HepG2 (cell line): Measurements from ENCODE around the gene RPGRIP1. TPM values are rescaled to one million over a fixed set of nuclear protein-coding genes. Genes with fewer than 3 reads are reported as not detected.

Source experiments
- ATAC-seq: fragments of 200-7000 bp; cut with Tn5 transposase; 3 replicates; pipeline ENCODE4 v1.9.1; 2020; ENCODE audit warnings: mild to moderate bottlenecking, moderate library complexity
- BruUV-seq: library from RNA; stranded (reverse); fragments of 400-500 nt; replicated peaks from 2 replicates; lab custom pipeline; 2021; lab: Mats Ljungman, UMichigan
- CTCF ChIA-PET: fragments of 300-600 bp; formaldehyde crosslinking; extraction: SDS; loops from one replicate; lab custom pipeline; 2021; ENCODE audit warnings: low total read pairs, inconsistent platforms, low intra/inter-chr PET ratio; lab: Yijun Ruan, JAX
- POLR2A ChIA-PET: fragments of 350-600 bp; sonication (Branson Sonifier 250); formaldehyde crosslinking; loops from one replicate; lab custom pipeline; 2020; ENCODE audit warnings: antibody characterized with exemption, inconsistent platforms; lab: Yijun Ruan, JAX
- DNase-seq: peaks from one replicate; pipeline ENCODE4 v3.0.0-alpha.2; 2015; ENCODE audit warnings: low spot score
- FAIRE-seq: peaks from 3 replicates; lab custom pipeline; 2011; peaks lifted over from hg19 to GRCh38; lab: Jason Lieb, UNC
- H2AFZ ChIP-seq: one replicate; pipeline ENCODE4 v1.6.1; 2011; ENCODE audit warnings: low read length, inconsistent platforms
- H3K27ac ChIP-seq: fragments of 300-600 bp; 3 replicates; pipeline ENCODE4 v1.8.0; 2011; ENCODE audit warnings: mixed run types, mild to moderate bottlenecking, mixed read lengths, low read length, inconsistent platforms; ENCODE audit not compliant: insufficient read depth; ENCODE audit errors: extremely low read length
- H3K27me3 ChIP-seq, 2 experiments: fragments of 200-600 bp in 1 of 2; 2 replicates in 1 of 2; 3 replicates in 1 of 2; pipeline versions ENCODE4 v1.6.0 to v1.8.0; 2011; ENCODE audit warnings: low read length in 2 of 2, mild to moderate bottlenecking in 2 of 2, moderate library complexity in 2 of 2, inconsistent platforms in 1 of 2; ENCODE audit not compliant: insufficient read depth in 2 of 2, control insufficient read depth in 1 of 2
- H3K36me3 ChIP-seq, 2 experiments: fragments of 200-600 bp in 1 of 2; replicated peaks in 1 of 2; 2 replicates in 1 of 2; 3 replicates in 1 of 2; pipeline versions ENCODE4 v1.5.1 to v1.8.0; 2011; ENCODE audit warnings: low read length in 2 of 2, inconsistent platforms in 1 of 2; ENCODE audit not compliant: insufficient read depth in 2 of 2, control insufficient read depth in 1 of 2
- H3K4me1 ChIP-seq: 2 replicates; pipeline ENCODE4 v1.5.1; 2012; ENCODE audit warnings: low read length, inconsistent platforms; ENCODE audit not compliant: insufficient read depth
- H3K4me2 ChIP-seq: 2 replicates; pipeline ENCODE4 v1.6.0; 2011; ENCODE audit warnings: low read depth, low read length, inconsistent platforms
- H3K4me3 ChIP-seq, 3 experiments: fragments of 200-600 bp in 1 of 3; sonication (generic), shearing (Covaris generic) in 1 of 3; replicated peaks in 1 of 3; 2 replicates each; pipeline ENCODE4 v1.5.1; 2011 to 2016; ENCODE audit warnings: low read length in 3 of 3, inconsistent platforms in 2 of 3, low read depth in 2 of 3, mild to moderate bottlenecking in 2 of 3, control low read depth in 1 of 3, mixed read lengths in 1 of 3; ENCODE audit not compliant: insufficient read depth in 1 of 3
- H3K79me2 ChIP-seq: one replicate; pipeline ENCODE4 v1.6.1; 2011; ENCODE audit warnings: low read length, inconsistent platforms; ENCODE audit not compliant: insufficient read depth
- H3K9ac ChIP-seq: 2 replicates; pipeline ENCODE4 v1.6.0; 2011; ENCODE audit warnings: mild to moderate bottlenecking, low read depth, low read length, inconsistent platforms; ENCODE audit not compliant: insufficient read depth
- H3K9me3 ChIP-seq: 2 replicates; pipeline ENCODE4 v1.5.1; 2012; ENCODE audit warnings: mild to moderate bottlenecking, low read length
- H4K20me1 ChIP-seq: 2 replicates; pipeline ENCODE4 v1.6.0; 2011; ENCODE audit warnings: inconsistent platforms, mild to moderate bottlenecking, low read length, moderate library complexity; ENCODE audit not compliant: insufficient read depth
- ARID2 ChIP-seq: sonication (generic); formaldehyde crosslinking; IDR thresholded peaks from 2 replicates; pipeline ENCODE4 v1.8.1; 2022; ENCODE audit warnings: mild to moderate bottlenecking, missing genetic modification reagents, borderline replicate concordance
- BORCS8-MEF2B ChIP-seq: sonication (generic); formaldehyde crosslinking; IDR thresholded peaks from 2 replicates; pipeline ENCODE4 v1.8.0; 2022; ENCODE audit warnings: mild to moderate bottlenecking, missing genetic modification reagents
- DPF2 ChIP-seq: sonication (generic); formaldehyde crosslinking; IDR thresholded peaks from 2 replicates; pipeline ENCODE4 v1.4.0; 2020; ENCODE audit warnings: mild to moderate bottlenecking, low read depth, missing genetic modification reagents, borderline replicate concordance
- GATAD2A ChIP-seq: IDR thresholded peaks from 2 replicates; pipeline ENCODE4 v1.6.1; 2016
- HDAC1 ChIP-seq: sonication (generic); formaldehyde crosslinking; IDR thresholded peaks from 2 replicates; pipeline ENCODE4 v1.5.1; 2020; ENCODE audit warnings: mild to moderate bottlenecking, missing genetic modification reagents
- KAT7 ChIP-seq: IDR thresholded peaks from 2 replicates; pipeline ENCODE4 v1.6.1; 2018; ENCODE audit warnings: borderline replicate concordance, missing compliant biosample characterization
- KDM2A ChIP-seq: sonication (generic); formaldehyde crosslinking; IDR thresholded peaks from 2 replicates; pipeline ENCODE4 v1.4.0; 2020; ENCODE audit warnings: low read depth, missing genetic modification reagents, borderline replicate concordance
- MAF1 ChIP-seq: sonication (generic); formaldehyde crosslinking; IDR thresholded peaks from 2 replicates; pipeline ENCODE4 v1.5.0; 2020; ENCODE audit warnings: missing genetic modification reagents, borderline replicate concordance
- MAZ ChIP-seq, 2 experiments: sonication (generic) in 1 of 2; formaldehyde crosslinking in 1 of 2; IDR thresholded peaks; 2 replicates each; pipeline versions ENCODE4 v1.5.0 to v1.6.1; 2012 to 2020; ENCODE audit warnings: low read depth in 2 of 2, mild to moderate bottlenecking in 2 of 2, borderline replicate concordance in 1 of 2, improper control_type of control experiment in 1 of 2, low read length in 1 of 2, missing genetic modification reagents in 1 of 2, moderate library complexity in 1 of 2
- MED8 ChIP-seq: sonication (generic); formaldehyde crosslinking; IDR thresholded peaks from 2 replicates; pipeline ENCODE4 v1.8.1; 2023; ENCODE audit warnings: mild to moderate bottlenecking, missing genetic modification reagents; ENCODE audit not compliant: insufficient replicate concordance
- NFKB2 ChIP-seq: sonication (generic); formaldehyde crosslinking; IDR thresholded peaks from 2 replicates; pipeline ENCODE4 v1.4.0; 2020; ENCODE audit warnings: missing genetic modification reagents, borderline replicate concordance
- RNF2 ChIP-seq: fragments of 450-650 bp; conservative IDR thresholded peaks from 2 replicates; pipeline ENCODE4 v1.6.1; 2016; ENCODE audit warnings: low read depth
- TEAD3 ChIP-seq: optimal IDR thresholded peaks from 2 replicates; pipeline ENCODE3; 2016; ENCODE audit warnings: borderline replicate concordance
- THAP11 ChIP-seq: IDR thresholded peaks from 2 replicates; pipeline ENCODE4 v1.6.1; 2016; ENCODE audit warnings: missing biosample characterization, missing genetic modification reagents
- ZC3H13 ChIP-seq: sonication (generic); formaldehyde crosslinking; IDR thresholded peaks from 2 replicates; pipeline ENCODE4 v1.8.1; 2023; ENCODE audit warnings: mild to moderate bottlenecking, missing genetic modification reagents, moderate library complexity
- ZNF124 ChIP-seq: sonication (generic); formaldehyde crosslinking; IDR thresholded peaks from 2 replicates; pipeline ENCODE4 v1.4.0; 2020; ENCODE audit warnings: missing genetic modification reagents
- ZNF350 ChIP-seq: sonication (generic); formaldehyde crosslinking; IDR thresholded peaks from 2 replicates; pipeline ENCODE4 v1.4.0; 2020; ENCODE audit warnings: mild to moderate bottlenecking, low read depth, missing genetic modification reagents, borderline replicate concordance
- ZNF512B ChIP-seq: sonication (generic); formaldehyde crosslinking; IDR thresholded peaks from 2 replicates; pipeline ENCODE4 v1.5.1; 2020; ENCODE audit warnings: missing genetic modification reagents, mild to moderate bottlenecking, borderline replicate concordance
- WGBS: methylation state at CpG from one replicate; pipeline ENCODE4 v1.1.6; 2017; ENCODE audit warnings: low lambda C conversion rate; 5-methylcytosine and 5-hydroxymethylcytosine counted together
- in situ Hi-C: cut with HindIII; loops from 2 replicates; pipeline ENCODE4 v1.10.0; 2017; ENCODE audit warnings: low pct_unique_long_range_greater_than_20kb; ENCODE audit not compliant: extremely low pct_ligation_motif_present
- intact Hi-C: fragments of 100-400 bp; cut with micrococcal nuclease; formaldehyde crosslinking; loops from one replicate; pipeline ENCODE4 v1.10.0; 2022; ENCODE audit not compliant: unreplicated experiment
- polyA plus RNA-seq, 8 experiments: library from polyadenylated mRNA; depleted of rRNA in 3 of 8; stranded (reverse) in 7 of 8; unstranded in 1 of 8; fragments of >200 nt; fragmentation: Illumina TruSeq in 4 of 8; extraction: Trizol in 4 of 8; gene quantifications; 2 replicates each; pipeline versions ENCODE4 v1.2.1 to v1.2.3, GENCODE V29; 2011 to 2016; ENCODE audit warnings: low read depth in 4 of 8, missing spikeins in 1 of 8, mixed read lengths in 1 of 8; ENCODE audit not compliant: insufficient read depth in 1 of 8
- total RNA-seq, 5 experiments: library from RNA; depleted of rRNA; stranded (reverse); fragments of >200 nt; fragmentation: Illumina TruSeq; extraction: Trizol; gene quantifications; 2 replicates each; pipeline ENCODE4 v1.2.3, GENCODE V29; 2016; ENCODE audit warnings: low read depth in 1 of 5
- TF ChIP-seq, protein P1 (sequence below): sonication (generic); formaldehyde crosslinking; IDR thresholded peaks from 2 replicates; pipeline ENCODE4 v1.8.0; 2022; ENCODE audit warnings: missing genetic modification reagents, mild to moderate bottlenecking, borderline replicate concordance
- TF ChIP-seq, protein P2 (sequence below): sonication (generic); formaldehyde crosslinking; IDR thresholded peaks from 2 replicates; pipeline ENCODE4 v1.8.1; 2023; ENCODE audit warnings: mild to moderate bottlenecking, missing genetic modification reagents

RPGRIP1 gene
- total and polyA plus RNA-seq, 2 of the 13 experiments (the other 11 are each of a cell fraction or from before 2014, with no cell fraction given): 0.13 to 1.1 TPM

- no peaks in the 10 kb centered on the region for H3K27me3 ChIP-seq
- in situ Hi-C loops (no loop called here), intact Hi-C loops (loop anchor here (2.0 kb wide), 1 partner anchor 20 kb away; no protein-coding TSS in a partner anchor)
- peak overlapping the region; percentile 53 for H3K9ac ChIP-seq
- no peaks in the 10 kb centered on the region for H3K36me3 ChIP-seq
- H3K79me2 ChIP-seq: no peaks in the 10 kb centered on the region
- FAIRE-seq (no peak), DNase-seq (no peak), ATAC-seq (peak; percentile 52)
- H3K4me1 ChIP-seq: peaks cover 52% of the 10 kb centered on the region
- BruUV-seq: no TSS peak
- no peaks in the 10 kb centered on the region for H4K20me1 ChIP-seq
- peak overlapping the region; percentile 74 for H3K4me2 ChIP-seq
- CTCF ChIA-PET: no interaction called here
- POLR2A ChIA-PET: interaction anchor here (1.0 kb wide), 1 partner anchor 13 kb away, joined by 5 read pairs; no protein-coding TSS in a partner anchor
- 74% methylated on average over 16 of the region's 30 CpGs for WGBS
- H3K4me3 ChIP-seq: peak overlapping the region; percentile 42 to 68 (median 46)
- no peaks in the 10 kb centered on the region for H3K9me3 ChIP-seq
- no peak overlapping the region for H3K27ac ChIP-seq
- peak overlapping the region; percentile 74 for H2AFZ ChIP-seq
- TF ChIP-seq MED8 (CRISPR knock-in tag): no peak
- TF ChIP-seq ZNF512B (CRISPR knock-in tag): peak; percentile 92
- TF ChIP-seq KAT7 (CRISPR knock-in tag): 0 out of 2 replicates have a peak, but pooled peaks have one; percentile 58
- TF ChIP-seq MAF1 (CRISPR knock-in tag): no peak
- TF ChIP-seq TEAD3 (CRISPR knock-in tag): peak; percentile 44
- 0 out of 2 replicates have a peak, but pooled peaks have one; percentile 38 for TF ChIP-seq RNF2
- no peak for TF ChIP-seq MAZ (IDR thresholded peaks at IDR 0.05; ENCODE audit: borderline replicate concordance, low read depth, low read length)
- TF ChIP-seq MAZ (CRISPR knock-in tag; IDR thresholded peaks at IDR 0.05; ENCODE audit: low read depth): 0 out of 2 replicates have a peak, but pooled peaks have one; percentile 35
- TF ChIP-seq HDAC1: peak; percentile 33
- TF ChIP-seq ZNF350 (CRISPR knock-in tag): no peak
- TF ChIP-seq NFKB2: 0 out of 2 replicates have a peak, but pooled peaks have one; percentile 41
- TF ChIP-seq ZNF124 (CRISPR knock-in tag): 0 out of 2 replicates have a peak, but pooled peaks have one; percentile 49
- TF ChIP-seq BORCS8-MEF2B (CRISPR knock-in tag): peak; percentile 64; the same call in 1 of the 2 replicates
- TF ChIP-seq KDM2A (CRISPR knock-in tag): peak; percentile 66; the same call in 1 of the 2 replicates
- TF ChIP-seq ZC3H13 (CRISPR knock-in tag): no peak; the same call in 1 of the 2 replicates
- TF ChIP-seq DPF2 (CRISPR knock-in tag): no peak
- TF ChIP-seq GATAD2A: 0 out of 2 replicates have a peak, but pooled peaks have one; percentile 23
- 0 out of 2 replicates have a peak, but pooled peaks have one; percentile 13 for TF ChIP-seq THAP11 (CRISPR knock-in tag)
- TF ChIP-seq, protein P1, sequence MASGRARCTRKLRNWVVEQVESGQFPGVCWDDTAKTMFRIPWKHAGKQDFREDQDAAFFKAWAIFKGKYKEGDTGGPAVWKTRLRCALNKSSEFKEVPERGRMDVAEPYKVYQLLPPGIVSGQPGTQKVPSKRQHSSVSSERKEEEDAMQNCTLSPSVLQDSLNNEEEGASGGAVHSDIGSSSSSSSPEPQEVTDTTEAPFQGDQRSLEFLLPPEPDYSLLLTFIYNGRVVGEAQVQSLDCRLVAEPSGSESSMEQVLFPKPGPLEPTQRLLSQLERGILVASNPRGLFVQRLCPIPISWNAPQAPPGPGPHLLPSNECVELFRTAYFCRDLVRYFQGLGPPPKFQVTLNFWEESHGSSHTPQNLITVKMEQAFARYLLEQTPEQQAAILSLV (CRISPR knock-in tag): peak; percentile 53; the same call in 1 of the 2 replicates
- TF ChIP-seq, protein P2, sequence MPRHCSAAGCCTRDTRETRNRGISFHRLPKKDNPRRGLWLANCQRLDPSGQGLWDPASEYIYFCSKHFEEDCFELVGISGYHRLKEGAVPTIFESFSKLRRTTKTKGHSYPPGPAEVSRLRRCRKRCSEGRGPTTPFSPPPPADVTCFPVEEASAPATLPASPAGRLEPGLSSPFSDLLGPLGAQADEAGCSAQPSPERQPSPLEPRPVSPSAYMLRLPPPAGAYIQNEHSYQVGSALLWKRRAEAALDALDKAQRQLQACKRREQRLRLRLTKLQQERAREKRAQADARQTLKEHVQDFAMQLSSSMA (CRISPR knock-in tag): no peak
- TF ChIP-seq ARID2 (CRISPR knock-in tag): peak; percentile 63; the same call in 1 of the 2 replicates
Observed at GRCh38 chr14:21300892-21301291, 21.0 kb downstream of the RPGRIP1 start.
